ENCODE data around the gene INIP.

The INIP gene

DNA sequence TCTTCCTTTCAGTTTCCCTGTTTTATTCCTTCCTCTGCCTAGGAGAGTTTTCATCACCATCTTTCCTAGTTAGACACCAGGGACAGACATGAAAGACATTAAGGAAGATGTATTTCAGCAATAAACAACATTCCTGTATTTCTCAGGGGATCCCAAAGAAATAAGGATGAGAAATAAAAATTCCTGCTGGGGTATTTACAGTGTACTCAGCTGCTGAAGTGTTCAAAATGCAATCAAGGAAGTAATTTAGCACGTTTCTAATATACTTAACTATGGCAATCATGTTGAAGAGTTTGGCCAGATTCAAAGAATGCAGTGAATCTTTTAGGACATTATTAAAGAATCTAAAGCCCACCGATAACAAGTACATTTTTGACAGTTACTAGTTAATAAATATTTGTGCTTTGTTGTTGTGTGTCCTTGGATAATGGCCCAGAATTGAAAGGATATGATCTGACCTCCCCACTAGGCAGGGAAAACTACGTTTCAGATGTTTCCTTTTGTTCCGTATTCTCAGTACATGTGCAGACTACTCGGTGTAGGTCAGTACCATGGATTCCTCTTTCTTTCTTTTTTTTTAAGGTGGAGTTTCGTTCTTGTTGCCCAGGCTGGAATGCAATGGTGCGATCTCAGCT lies 46.8 kb downstream of the INIP start:
- no peak for DNase-seq

DNA sequence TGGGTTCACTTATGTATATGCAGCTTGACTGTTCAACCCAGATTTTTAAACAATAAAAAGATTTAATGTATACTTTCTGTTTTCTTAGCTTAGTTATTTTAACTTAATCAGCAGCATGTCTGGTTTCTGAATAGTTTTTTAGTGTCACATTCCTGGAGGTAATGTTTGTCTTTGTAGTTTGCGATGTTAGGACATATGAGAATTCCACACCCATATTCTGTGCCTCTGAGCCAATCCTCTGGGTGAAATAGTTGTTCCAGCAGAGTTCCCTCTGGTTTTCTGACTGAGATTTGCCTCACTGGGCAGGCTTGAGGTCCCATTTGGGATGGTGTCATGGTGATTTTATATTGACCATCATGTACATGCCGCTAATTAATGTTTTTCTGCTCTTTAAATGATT lies 48.6 kb downstream of the INIP start:
- DNase-seq: no peak

DNA sequence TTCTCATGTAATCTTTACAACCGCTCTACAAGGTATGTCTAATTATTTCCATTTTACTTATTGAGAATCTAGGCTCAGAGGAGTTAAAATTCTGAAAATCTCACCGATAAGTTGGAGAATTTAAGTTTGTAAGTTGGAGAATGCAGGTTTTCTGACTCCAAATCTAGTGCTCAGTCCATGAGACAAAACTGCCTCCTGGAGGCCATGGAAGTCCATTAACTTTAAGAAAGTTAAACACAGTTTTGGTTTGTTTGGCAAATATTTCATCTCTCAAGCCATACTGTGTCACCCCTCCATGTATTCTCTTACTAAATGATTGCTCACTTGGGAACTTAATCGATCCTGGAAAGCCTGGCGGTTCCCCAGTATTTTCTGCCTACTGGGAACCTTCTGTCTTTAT lies 52.6 kb downstream of the INIP start:
- no peak for DNase-seq

DNA sequence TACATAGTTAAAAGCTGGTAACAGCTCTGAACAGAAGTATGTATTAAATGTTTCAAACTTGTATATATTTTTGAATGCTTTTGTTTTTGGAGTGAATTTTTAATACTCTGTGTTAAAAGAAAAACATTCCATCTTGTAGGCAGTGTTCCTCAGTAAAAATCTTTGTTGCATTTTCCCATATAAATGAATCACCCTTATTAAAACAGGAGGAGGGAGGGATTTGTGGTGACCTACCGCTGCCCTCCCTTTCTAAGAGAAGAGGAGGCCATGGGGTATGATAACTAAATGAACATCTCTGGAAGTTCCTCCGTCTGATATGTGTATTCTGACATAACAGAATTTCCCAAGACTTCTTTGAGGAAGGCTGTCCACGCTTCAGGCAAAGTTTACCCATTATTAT lies 53.4 kb downstream of the INIP start:
- DNase-seq: no peak

DNA sequence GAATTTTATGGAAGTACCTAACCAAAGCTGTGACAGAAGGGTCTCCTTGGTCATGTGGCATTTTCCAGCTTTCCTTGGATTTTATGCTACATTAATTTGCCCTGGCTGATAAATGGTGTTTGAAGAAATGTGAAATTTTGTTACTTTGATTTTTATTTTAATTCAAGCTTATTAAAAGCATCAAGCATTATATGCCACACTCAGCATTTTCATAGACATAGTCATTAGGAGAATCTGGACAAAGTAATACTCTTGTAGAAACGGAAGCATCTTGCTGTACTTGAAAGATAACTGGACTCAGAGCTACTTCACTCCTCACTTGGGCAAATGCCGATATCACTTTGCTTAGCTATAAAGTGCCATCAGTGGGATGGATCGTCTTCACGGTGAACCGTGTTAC lies 54.2 kb downstream of the INIP start:
- no peak for DNase-seq

DNA sequence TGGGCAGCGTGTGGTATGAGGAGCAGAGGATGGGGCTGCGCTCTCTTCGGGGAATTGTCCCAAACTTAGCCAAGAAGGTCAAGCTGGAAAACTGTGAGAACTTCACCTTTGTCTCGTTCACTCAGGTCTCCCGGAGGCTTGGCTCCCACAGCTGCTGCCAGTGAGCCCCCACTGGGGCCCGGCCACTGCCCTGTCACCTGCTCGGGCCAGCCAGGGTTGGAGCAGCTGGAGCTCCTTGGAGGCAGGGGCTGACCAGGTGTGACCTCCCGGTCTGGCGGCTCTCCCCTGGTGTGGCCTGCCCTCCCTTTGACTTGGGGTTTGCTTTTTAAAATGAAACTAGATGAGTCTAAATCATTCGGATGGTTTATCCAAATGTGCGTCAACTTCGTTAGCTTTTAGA lies 58.0 kb downstream of the INIP start:
- no peak for DNase-seq

DNA sequence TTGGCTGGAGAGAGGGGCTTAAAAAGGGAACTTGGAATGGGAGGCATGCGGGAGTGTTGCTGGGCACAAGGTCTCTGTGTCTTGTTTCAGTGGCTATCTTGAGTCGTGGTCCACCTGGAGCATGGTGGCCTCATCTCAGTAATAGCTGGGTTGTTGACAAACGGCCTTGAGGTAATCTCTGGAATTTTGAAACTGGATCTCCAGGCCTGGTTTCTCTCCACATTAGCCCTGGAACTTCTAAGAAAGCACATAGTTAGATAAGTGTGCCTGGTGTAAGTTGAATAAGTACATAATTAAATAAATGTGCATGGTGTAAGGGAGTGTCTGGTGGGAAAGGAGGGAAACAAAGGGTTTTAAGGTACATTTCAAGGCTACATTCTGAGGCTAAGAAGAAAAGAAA lies 62.2 kb downstream of the INIP start:
- no peak for DNase-seq

DNA sequence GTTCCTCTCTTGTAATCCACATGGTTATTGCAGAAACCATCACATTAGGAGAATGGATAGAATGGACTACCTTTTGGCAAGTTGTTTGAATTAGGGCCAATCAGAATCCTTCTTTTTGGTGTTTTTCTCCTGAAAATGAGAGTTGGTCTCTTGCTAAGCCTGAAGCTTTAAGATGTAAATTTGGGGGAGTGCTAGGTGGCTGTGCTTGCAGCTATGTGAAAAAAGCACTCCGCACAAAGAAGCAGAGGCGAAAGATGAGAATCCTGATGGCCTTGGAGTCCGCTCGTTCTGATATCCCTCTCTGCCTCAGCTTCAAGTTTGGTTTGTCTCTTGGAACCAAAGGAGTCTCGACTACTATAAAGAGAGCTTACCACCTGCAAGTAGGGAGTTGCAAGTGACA lies 63.6 kb downstream of the INIP start:
- DNase-seq: no peak

DNA sequence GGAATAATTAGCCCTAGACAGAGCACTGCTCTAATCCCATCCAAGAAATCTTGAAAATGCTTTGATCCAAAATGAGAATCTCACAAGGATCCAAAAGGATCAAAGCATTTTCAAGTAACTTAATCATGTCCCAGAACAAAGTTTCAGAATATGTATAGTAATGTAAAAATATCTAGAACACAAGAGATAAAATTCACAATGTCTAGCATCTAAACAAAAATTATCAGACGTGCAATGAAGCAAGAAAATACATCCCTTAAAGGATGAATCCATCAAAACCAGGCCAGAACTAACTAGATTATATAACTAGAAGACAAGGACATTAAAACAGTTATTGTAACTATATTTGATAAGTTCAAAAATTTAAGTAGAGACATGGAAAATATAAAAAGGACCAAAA lies 69.3 kb downstream of the INIP start:
- no peak for DNase-seq

DNA sequence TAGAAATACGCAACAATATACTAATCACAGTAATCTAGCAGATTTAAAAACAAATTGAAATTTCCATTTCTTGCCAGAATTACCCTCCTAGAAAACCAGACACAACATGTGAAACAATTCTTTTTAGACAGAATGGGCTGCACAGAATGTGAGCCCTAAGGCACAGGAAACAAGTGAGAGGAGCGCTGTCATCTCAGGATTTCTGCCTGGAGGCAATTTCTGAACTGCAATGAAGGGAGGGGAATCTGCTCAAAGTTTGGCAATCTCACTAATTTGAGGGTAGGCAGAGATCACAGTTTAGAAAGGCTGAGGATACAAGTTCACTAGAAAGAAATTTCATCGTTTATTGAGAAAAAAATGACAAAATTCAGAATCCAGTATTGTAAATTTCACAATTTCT lies 70.3 kb downstream of the INIP start:
- DNase-seq: no peak

DNA sequence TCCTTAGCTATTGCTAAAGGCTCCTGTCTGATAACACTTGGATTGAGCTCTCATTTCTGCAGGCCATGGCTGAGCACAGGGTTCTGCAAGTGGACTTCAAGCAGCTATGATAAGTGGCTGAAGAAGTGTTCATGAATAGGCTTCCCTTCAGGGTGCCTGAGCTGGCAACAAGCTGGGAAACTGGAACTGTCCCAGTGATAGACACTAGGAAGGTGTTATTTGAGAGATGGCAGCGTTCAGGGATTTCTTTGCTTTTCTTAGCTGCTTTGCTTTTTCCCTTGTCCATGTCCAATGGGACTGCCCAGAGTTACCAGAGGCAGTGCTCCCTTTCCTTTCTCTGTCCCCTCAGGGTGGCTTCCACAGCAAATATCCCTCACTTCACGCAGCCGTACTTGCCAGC lies 75.8 kb downstream of the INIP start:
- no peak for DNase-seq

DNA sequence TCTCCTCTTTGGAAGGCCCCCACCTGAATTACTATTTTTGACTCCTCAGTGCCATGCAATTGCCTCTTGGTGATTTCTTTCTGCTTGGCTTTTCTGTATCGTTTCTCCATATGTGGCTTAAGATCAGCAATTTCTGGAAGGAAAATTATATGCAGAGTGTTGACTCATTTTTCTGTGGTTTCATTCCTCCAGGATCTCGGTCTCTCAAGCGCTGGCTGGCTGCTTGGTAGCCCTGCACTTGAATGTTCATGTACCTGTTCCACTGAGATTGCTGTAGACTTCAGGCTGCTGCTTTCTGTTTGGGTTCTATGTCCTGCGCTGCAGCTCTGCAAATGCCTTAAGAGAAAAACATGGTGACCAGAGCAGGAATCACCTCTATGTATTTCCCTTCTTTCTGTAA lies 77.6 kb downstream of the INIP start:
- DNase-seq: no peak
